ENCODE measurements around the gene FAM81A.

FAM81A gene

DNA sequence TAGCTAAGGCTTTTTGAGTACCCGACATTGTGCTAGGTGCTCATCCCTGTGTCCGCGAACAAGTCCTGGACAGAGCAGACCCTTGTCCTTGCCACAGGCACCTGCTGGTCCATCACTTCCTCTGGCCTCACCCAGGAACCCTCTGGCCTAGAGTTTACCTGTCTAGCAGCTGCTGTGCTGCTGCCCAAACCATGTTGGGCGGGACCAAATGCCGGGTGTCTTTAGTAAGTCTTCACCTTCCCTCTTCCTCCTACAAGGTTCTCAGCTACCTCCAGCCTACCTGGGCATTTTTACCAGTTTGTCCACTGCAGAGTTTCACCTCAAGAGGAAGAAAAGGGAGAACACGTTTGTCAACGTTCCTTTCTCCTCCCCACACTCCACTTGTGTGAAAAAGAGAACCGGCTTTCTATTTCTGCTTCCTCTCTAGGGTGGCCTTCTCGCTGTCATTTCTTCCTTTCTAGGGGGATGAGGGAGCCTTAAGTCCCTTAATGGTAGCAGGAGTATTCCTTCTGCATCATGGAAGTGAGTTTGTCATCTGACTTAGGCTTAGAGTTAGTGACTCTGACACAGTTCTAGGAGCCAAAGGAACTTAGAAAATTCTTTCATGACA lies 93.2 kb downstream of the FAM81A start:
- no peak overlapping the region for H3K27ac ChIP-seq
- no peak overlapping the region for H3K4me3 ChIP-seq
- TF ChIP-seq, protein P1, sequence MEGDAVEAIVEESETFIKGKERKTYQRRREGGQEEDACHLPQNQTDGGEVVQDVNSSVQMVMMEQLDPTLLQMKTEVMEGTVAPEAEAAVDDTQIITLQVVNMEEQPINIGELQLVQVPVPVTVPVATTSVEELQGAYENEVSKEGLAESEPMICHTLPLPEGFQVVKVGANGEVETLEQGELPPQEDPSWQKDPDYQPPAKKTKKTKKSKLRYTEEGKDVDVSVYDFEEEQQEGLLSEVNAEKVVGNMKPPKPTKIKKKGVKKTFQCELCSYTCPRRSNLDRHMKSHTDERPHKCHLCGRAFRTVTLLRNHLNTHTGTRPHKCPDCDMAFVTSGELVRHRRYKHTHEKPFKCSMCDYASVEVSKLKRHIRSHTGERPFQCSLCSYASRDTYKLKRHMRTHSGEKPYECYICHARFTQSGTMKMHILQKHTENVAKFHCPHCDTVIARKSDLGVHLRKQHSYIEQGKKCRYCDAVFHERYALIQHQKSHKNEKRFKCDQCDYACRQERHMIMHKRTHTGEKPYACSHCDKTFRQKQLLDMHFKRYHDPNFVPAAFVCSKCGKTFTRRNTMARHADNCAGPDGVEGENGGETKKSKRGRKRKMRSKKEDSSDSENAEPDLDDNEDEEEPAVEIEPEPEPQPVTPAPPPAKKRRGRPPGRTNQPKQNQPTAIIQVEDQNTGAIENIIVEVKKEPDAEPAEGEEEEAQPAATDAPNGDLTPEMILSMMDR (IDR thresholded peaks at IDR 0.05): no peak
- DNase-seq (ENCODE audit: low spot score): no peak

DNA sequence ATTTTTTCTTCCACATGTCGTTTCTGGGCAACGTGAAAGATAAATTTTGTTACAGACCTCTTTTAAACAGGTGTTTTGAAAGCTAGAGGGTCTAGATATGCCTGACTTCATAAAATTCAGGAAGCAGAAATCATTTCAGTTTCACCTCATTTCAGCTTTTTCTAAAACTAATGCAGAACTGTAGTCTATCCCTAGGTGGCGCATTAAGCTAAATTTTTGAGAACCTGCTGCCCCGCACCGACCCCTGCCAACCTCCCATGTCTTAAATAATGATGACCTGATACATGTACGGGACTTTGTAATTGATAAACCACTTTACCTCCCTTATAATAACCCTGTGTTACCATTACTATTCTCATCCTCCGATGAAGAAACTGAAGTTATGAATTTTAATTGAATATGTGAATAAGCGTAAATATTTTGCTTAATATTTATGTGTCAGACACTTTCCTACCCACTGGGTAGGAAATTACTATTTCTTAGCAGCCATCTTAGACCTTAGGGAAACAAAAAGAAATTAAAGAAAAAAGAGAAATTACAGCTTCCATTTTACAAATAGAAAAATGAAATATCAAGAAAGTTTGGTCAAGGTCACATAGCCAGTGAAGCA lies 94.9 kb downstream of the FAM81A start:
- TF ChIP-seq, protein P1 (IDR thresholded peaks at IDR 0.05): peak; percentile 60
- H3K4me3 ChIP-seq: no peak overlapping the region
- no peak overlapping the region for H3K27ac ChIP-seq
- no peak for DNase-seq (ENCODE audit: low spot score)

DNA sequence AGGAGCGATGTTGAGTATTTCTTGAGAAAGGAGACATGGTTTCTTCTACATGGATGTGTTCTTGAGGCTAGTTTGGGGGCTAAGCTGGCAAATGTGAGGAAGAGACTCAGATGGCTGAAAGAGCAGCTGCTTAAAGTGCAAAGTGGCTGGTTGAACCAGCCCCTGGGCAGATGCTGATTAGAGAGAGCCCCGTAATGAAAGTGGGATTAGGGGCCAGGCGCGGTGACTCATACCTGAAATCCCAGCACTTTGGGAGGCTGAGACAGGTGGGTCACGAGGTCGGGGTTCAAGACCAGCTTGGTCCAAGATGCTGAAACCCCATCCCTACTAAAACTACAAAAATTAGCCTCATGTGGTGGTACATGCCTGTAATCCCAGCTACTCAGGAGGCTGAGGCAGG lies 98.6 kb downstream of the FAM81A start:
- no peak for DNase-seq (ENCODE audit: low spot score)
- TF ChIP-seq, protein P1 (IDR thresholded peaks at IDR 0.05): no peak
- no peak overlapping the region for H3K4me3 ChIP-seq
- H3K27ac ChIP-seq: no peak overlapping the region

DNA sequence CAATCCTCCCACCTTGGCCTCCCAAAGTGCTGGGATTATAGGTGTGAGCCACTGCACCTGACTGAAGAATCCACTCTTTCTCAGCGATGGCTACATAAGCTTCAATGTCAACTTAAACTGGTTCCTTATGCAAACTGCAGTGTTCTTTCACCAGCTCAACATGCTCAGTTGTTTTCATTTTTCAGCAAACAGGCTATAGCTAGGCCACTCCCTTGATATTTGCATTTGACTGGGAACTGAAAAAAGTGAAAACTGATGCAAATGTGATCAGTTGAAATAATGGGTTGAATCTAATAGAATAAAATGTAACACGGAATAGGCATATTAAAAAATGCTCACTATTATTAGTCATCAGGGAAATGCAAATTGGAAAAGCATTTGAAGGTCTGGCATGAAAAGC lies 99.4 kb downstream of the FAM81A start:
- TF ChIP-seq, protein P1 (IDR thresholded peaks at IDR 0.05): no peak
- no peak overlapping the region for H3K27ac ChIP-seq
- H3K4me3 ChIP-seq: no peak overlapping the region
- no peak for DNase-seq (ENCODE audit: low spot score)

DNA sequence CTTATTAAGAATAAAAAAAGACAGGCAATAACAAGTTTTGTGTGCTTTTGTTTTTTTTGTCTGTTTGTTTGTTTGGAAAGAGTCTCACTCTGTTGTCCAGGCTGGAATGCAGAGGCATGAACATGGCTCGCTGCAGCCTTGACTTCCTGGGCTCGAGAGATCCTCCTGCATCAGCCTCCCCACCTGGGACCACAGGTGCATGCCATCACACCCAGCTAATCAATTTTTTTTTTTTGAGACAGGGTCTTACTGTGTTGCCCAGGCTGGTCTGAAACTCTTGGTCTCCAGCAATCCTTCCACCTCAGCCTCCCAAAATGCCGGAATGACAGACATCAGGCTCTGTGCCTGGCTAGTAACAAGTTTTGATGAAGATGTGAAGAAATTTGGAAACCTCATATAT lies 100.5 kb downstream of the FAM81A start:
- no peak overlapping the region for H3K4me3 ChIP-seq
- no peak overlapping the region for H3K27ac ChIP-seq
- TF ChIP-seq, protein P1 (IDR thresholded peaks at IDR 0.05): no peak
- DNase-seq (ENCODE audit: low spot score): no peak

DNA sequence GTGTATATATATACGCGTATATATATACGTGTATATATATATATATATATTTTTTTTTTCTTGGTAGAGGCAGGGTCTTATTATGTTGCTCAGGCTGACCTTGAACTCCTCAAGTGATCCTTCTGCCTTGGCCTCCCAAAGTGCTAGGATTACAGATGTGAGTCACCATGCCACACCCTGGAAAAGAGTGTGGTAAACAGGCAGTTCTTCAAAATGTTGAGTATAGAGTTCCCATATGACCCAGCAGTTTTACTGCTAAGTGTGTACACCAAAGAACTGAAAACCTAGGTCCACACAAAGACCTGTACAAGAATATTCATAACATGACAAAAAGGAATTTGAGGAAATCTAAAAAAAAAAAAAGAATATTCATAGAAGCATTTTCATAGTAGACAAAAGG lies 101.8 kb downstream of the FAM81A start:
- Histone ChIP-seq H3K27ac (no peak overlapping the region), H3K4me3 (no peak overlapping the region)
- DNase-seq (ENCODE audit: low spot score): no peak
- TF ChIP-seq, protein P1 (IDR thresholded peaks at IDR 0.05): no peak

DNA sequence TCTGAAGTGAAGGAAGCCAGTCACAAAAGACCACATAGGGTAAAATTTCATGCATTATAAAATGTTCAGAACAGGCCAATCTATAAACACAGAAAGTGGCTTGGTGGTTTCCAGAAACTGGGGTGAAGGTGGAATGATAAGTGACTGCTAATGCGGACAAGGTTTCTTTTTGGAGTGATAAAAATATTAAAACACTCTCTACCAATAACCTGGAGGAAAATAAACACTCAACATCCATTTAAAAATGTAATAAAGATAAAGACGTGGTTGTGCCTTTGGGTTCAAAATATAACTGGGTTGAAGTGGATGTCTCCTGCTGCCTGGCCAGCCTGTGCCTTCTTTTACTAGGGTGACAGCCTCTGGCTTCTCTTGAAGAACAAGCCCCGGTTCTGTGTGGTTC lies 102.7 kb downstream of the FAM81A start:
- Histone ChIP-seq H3K27ac (no peak overlapping the region), H3K4me3 (no peak overlapping the region)
- TF ChIP-seq, protein P1 (IDR thresholded peaks at IDR 0.05): no peak
- DNase-seq (ENCODE audit: low spot score): no peak

Measured in coronary artery (tissue), 2 donors.